Vagina (tissue), 2 donors: ENCODE results near the gene STAU1.

ENCODE experiments used
- POLR2A ChIP-seq, 2 donors: fragments of 450-650 bp; IDR thresholded peaks; one replicate each; pipeline ENCODE4 v1.6.1; 2017; ENCODE audit warnings: antibody characterized with exemption in 2 of 2, mild to moderate bottlenecking in 2 of 2, moderate library complexity in 2 of 2
- TF ChIP-seq, protein P1 (sequence below), 3 experiments: fragments of 450-650 bp in 2 of 3; fragments of 200-600 bp in 1 of 3; sonication (generic) in 1 of 3; IDR thresholded peaks; one replicate each; pipeline ENCODE4 v1.5.1; 2017 to 2019; ENCODE audit warnings: antibody characterized with exemption in 3 of 3, mild to moderate bottlenecking in 2 of 3, moderate library complexity in 2 of 3

- TF ChIP-seq, protein P1, sequence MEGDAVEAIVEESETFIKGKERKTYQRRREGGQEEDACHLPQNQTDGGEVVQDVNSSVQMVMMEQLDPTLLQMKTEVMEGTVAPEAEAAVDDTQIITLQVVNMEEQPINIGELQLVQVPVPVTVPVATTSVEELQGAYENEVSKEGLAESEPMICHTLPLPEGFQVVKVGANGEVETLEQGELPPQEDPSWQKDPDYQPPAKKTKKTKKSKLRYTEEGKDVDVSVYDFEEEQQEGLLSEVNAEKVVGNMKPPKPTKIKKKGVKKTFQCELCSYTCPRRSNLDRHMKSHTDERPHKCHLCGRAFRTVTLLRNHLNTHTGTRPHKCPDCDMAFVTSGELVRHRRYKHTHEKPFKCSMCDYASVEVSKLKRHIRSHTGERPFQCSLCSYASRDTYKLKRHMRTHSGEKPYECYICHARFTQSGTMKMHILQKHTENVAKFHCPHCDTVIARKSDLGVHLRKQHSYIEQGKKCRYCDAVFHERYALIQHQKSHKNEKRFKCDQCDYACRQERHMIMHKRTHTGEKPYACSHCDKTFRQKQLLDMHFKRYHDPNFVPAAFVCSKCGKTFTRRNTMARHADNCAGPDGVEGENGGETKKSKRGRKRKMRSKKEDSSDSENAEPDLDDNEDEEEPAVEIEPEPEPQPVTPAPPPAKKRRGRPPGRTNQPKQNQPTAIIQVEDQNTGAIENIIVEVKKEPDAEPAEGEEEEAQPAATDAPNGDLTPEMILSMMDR (IDR thresholded peaks at IDR 0.05) = no peak
- TF ChIP-seq POLR2A (IDR thresholded peaks at IDR 0.05) = no peak
These were observed 36.7 kb downstream of the STAU1 start for GRCh38 chr20:49151436-49151835.
